HG02642 (cell line): ENCODE measurements around the gene MMP28.
A peak's percentile ranks its signal among the peaks of the same experiment; 100 is the strongest.

Experiments
- ATAC-seq: cut with Tn5 transposase; IDR thresholded peaks from one replicate; pipeline ENCODE4 v1.9.1; 2021; ENCODE audit warnings: mild to moderate bottlenecking; ENCODE audit not compliant: unreplicated experiment, poor library complexity

MMP28 gene

DNA sequence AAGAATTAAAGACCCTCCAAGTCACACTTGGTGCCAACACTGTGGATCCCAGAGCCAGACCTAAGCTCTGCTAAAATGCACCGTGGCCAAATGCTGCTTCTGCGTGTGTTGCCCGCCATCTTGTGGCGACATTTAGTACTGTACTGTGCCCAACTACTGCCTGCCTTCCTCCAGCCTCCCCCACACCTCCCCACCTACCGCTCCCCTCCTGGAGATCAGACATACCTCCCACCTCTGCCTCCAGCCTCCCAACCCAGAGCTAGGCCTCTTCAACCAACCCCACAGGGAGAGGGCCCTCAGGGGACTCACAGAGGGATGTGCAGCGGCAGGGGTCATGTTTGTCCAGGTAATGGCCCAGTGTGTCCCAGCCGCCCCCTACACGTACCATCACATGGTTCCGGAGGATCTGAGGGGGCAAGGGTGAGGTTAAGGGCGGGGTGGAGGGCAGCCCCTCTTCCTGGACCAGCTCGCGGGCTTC is 47.9 kb downstream of the MMP28 start:
- ATAC-seq = peak; percentile 61

DNA sequence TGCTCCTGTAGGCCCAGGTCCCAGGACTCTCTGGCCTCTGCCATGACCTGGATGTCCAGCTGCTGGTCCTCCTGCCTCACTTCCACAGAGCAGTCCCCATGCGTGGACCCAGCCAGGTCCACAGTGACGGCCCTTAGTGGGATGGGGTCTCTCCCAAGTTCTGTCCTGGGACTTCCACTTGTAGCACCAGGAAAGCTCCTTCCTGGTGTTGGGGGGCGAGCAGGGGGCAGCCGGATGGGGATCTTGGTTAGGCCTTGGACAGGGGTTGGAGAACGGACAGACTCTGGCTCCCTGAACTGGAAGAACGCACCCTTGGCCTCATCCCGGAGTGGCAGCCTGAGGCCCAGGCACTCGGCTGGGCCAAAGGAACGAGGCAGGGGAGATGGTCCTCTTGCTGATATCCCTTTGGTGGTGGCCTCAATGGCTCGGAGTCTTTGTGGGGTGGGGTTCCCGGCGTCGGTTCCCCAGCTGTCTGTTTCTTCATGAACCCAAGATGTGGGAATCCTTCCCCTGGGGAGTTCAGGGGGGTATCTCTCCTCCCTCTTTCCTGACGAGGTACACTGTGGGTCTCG is 49.6 kb downstream of the MMP28 start:
- no peak for ATAC-seq

DNA sequence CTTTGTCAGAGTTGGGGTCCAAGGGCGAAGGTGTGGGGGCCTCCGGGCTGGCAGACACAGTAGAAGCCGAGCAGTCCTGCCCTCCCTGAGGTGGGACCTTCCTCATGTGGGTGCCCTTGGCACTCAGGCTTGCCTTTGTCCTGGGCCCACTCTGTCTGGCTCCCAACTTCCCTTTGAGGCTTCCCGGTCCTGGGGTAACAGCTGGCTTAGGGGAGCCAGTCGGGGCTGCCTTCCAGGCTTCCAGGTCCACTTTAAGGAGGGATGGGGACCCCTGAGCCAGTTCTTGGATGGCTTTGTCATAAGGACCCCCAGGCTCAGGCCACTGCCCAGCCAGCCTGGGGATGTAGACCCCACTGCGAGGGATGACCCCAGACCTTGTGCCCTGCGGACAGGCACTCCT is 50.2 kb downstream of the MMP28 start:
- no peak for ATAC-seq

DNA sequence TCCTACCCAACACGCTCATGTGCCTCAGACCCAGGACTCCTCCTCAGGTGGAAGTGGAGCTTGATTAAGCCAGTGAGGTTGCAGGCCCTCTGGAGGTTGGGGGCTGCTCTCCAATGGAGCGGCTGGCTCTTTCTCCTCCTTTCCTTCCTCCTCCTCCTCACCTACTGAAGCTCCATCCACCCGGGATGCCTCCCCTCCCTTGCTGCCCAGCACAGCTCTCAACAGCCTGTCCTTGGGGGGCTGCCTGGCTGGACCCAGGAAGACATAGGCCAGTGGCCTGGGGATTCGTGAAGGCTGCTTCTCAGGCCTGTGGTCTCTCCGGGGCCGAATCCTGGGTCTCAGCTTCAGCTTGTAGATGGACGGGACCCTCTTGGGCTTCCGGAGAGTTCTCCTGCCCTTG is 50.6 kb downstream of the MMP28 start:
- no peak for ATAC-seq

DNA sequence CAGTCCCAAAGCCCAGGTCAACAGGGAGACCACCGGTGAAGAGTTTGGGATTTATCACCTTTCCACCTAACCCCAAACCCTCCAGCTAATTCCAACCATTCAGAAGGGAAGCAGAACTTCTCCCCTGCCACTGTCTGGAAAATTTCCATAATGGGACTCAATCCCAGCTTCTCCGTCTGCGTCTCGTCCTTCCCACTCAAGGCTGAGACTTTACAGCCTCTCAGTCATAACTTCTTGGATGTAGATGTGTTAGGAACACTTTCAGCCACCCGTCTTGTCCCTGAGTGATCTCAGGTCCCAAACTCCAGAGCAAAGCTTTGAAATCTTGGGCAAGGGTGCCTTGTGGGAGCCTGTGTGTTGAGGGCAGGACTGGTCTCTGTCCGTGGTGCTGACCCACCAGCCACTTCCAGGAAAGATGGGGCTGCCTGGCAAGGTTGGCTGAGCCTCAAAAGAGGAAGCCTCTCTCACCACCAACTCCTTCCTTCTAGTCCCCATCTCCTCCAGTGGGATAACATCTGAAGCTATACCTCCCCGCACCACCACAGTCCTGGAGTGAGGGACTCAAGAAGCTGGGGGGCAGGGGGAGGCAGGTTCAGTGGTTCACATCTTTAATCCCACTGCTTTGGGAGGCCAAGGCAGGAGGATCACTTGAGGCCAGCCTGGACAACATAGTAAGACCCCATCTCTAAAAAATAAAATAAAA is 51.7 kb downstream of the MMP28 start:
- ATAC-seq = no peak

DNA sequence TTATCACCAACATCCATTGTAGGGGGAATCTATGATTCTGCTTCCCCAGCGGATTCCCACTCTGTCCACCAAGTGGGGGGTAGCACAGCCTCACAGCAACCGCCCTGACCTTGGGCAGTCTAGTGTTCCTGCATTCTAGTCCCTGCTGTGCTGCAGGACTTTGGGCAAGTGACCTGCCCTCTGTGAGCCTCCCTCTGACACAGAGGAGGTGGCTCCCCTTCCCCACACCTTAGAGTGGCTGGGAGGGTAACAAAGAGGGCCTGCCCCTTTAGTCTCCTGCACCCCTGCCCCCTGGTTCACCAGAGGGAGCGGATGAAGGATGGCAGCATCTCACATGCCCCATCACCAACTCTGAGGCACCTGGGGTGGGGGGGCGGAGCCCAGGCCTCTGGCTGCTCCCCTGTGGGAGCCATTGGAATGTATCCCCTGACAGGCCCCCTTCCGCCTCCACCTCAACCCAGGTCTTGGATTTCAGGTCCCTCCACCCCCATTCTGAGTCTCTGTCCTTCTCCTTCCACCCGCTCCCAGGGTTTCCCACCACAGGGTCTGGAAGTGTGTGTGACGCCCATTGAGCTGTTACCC is 52.5 kb downstream of the MMP28 start:
- no peak for ATAC-seq

DNA sequence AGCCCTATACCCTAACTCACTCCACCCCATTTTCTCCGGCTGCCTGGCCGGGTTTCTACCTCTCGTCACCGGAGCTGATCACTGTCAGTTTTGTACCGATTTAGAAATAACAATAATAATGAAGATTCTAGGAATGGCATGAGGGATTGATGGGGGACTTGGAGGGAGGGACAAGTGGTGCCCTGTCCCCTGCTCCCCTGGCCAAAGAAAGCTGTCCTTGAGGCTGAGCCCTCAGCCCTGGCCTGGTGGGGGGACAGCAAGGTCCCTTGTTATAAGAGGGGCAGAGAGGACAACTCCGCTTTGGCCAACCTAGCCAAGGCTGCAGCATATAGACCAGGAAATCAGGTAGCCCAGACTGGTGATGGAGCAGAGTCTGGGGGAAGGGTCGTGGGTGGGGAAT is 52.9 kb downstream of the MMP28 start:
- ATAC-seq = no peak

- ATAC-seq = no peak
Observed at GRCh38 chr17:35740997-35741931, 54.2 kb downstream of the MMP28 start.

DNA sequence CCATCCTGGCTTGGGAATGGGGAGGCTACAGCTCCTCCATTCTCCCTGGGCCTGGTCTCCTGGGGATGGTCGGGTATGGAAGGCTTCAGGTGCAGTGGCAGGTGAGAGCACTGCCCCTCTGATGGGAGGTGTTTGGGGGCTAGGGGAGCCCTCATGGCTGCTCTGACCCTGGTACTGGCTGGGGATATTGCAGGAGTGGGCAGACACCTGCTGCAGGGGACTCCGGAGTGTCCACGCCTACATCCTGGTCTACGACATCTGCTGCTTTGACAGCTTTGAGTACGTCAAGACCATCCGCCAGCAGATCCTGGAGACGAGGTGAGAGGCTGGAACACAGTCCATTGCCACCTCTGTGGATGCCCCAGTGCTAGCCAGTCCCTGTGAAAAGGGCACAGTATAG is 55.2 kb downstream of the MMP28 start:
- ATAC-seq = no peak

GRCh38 chr17:35738519-35739133 is 56.8 kb downstream of the MMP28 start:
- no peak for ATAC-seq

GRCh38 chr17:35736236-35736635 is 59.2 kb downstream of the MMP28 start:
- ATAC-seq = no peak

DNA sequence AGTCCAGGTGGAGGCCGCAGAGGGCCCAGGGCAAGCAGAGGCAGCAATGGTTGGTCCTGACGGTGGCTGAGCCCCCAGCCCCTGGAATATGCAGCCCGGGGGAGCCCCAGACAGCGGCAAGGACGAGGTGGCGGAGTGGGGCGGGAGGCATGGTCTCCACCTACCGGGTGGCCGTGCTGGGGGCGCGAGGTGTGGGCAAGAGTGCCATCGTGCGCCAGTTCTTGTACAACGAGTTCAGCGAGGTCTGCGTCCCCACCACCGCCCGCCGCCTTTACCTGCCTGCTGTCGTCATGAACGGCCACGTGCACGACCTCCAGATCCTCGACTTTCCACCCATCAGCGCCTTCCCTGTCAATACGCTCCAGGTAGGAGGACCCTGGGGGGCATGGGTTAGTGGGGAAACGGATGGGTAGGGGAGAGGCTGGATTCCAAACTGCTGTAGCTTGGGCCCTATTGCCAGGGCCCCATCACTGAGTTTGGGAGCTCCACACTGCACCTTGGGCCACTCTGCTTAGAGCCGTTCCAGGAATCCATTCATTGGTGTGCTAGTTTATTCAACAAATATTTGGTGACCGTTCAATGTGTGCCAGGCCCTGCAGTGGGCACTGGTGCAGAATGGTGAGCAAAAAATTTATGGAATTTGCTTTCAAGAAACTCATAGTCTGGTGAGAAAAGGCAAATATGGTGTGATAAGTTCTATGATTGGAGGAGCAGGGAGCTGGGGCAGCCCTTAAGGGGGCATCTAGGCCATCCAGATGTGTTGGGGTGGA is 60.2 kb downstream of the MMP28 start:
- no peak for ATAC-seq

GRCh38 chr17:35734396-35734795 is 61.0 kb downstream of the MMP28 start:
- ATAC-seq = no peak

- ATAC-seq = no peak
Observed at GRCh38 chr17:35733366-35733765, 62.1 kb downstream of the MMP28 start.

DNA sequence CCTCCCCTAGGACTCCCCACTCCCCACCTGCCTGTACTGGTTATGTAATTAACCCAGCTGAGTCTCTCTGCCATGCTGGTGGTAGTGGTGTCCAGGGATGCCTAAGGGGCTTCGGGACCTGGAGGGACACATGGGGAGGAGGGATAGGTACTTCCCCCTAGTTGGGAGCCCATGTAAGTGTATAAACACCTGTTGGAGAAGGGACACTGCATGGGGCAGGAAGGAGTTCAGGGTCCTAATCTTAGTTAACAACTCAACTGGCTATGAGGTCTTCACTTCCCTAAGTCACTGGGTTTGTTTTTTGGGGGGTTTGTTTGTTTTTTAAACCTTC is 62.7 kb downstream of the MMP28 start:
- ATAC-seq = no peak

GRCh38 chr17:35731917-35732805 is 63.3 kb downstream of the MMP28 start:
- no peak for ATAC-seq

DNA sequence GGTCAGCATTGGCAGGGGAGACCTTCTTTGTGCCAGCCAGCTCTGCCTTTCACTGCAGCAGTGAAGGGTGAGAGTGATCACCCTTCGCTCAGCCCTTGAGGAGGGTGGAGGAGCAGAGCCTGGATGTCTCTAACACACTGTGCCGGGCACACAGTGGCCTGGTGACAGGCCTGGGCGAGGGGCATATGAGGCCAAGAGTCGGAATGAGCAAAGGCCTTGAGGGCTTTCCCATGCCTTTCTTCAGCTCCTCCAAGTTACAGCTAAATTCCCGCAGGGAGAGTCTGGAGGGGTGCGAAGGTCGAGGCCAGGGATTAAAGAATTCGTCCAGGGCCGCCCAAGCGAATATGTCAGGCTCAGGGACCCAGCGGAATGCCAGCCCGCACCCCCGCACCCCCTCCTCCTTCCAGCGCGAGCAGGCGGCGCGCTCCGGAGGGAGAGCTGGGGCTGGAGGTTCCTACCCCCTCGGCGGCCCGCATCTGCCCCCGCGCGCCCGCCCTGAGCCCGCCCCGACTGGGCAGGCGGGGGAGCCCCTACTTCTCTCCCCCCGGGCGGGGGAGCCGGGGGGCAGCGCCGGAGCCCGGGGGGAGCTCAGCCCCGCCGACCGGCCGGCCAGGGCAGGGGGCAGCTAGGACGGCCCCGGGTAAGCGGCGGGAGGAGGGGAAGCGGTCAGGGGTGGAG is 64.1 kb downstream of the MMP28 start, which contains the start of gene RASL10B:
Gene RASL10B (plus strand): TSS at position 401 of the 678 bp plus-strand sequence. CDS start 3,546 bp downstream, outside the sequence.
- no peak for ATAC-seq

DNA sequence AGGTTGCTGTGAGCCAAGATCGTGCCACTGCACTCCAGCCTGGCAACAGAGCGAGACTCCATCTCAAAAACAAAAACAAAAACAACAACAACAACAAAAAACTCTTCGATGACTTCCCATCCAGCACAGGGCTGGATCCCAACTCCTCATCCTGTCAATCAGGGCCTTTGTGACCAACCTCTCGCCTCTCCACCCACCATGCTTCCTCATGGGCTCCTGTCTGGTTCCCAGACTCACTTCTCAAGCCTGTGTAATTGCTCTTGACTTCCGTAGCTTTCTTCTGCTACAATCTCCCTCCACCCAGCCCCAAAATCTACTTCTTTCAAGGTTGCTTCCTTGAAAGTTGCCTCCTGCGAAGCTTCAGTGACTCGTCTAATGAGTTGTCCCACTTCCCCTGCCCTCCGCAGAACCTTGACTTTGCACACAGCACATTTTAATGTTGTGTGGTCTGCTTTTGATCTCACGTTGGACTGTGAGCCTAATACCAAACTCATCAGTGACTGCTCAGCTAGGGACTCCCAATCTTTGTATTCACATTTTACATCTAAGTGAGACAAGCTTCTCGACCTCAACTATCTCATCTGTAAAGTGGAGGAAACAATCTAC is 64.9 kb downstream of the MMP28 start:
- no peak for ATAC-seq
